Breast epithelium (tissue), 3 donors: Measurements from ENCODE around the gene UBA3.

Source experiments
- CTCF ChIP-seq, 3 donors: fragments of 450-650 bp; IDR thresholded peaks; one replicate each; pipeline ENCODE4 v1.5.1; 2016 to 2017; ENCODE audit warnings: antibody characterized with exemption in 3 of 3, mild to moderate bottlenecking in 3 of 3, moderate library complexity in 3 of 3
- POLR2A ChIP-seq: fragments of 450-650 bp; IDR thresholded peaks from one replicate; pipeline ENCODE4 v1.6.1; 2016; ENCODE audit warnings: antibody characterized with exemption, mild to moderate bottlenecking, moderate library complexity

GRCh38 chr3:69118555-69118954 lies 38.4 kb upstream of the UBA3 start:
- TF ChIP-seq POLR2A = no peak
- no peak for TF ChIP-seq CTCF (IDR thresholded peaks at IDR 0.05)
